Measurements from ENCODE around the gene NCOA6.

- TF ChIP-seq CTCF (IDR thresholded peaks at IDR 0.05), result no peak
- no peak for TF ChIP-seq POLR2A (IDR thresholded peaks at IDR 0.05)
These were observed 118.3 kb downstream of the NCOA6 start for GRCh38 chr20:34706912-34707784.

Data from thyroid gland (tissue), 4 donors.